Suprapubic skin (tissue), 3 donors: ENCODE measurements around the gene CLCNKA.

ENCODE experiments used
- POLR2A ChIP-seq, 2 donors: fragments of 450-650 bp; IDR thresholded peaks; one replicate each; pipeline ENCODE4 v1.6.1; 2017; ENCODE audit warnings: antibody characterized with exemption in 2 of 2, mild to moderate bottlenecking in 2 of 2, moderate library complexity in 2 of 2
- TF ChIP-seq, protein P1 (sequence below), 2 donors: fragments of 200-600 bp in 1 of 2; fragments of 450-650 bp in 1 of 2; sonication (generic) in 1 of 2; IDR thresholded peaks; one replicate each; pipeline ENCODE4 v1.5.1; 2016 to 2019; ENCODE audit warnings: antibody characterized with exemption in 2 of 2, mild to moderate bottlenecking in 1 of 2, moderate library complexity in 1 of 2

DNA sequence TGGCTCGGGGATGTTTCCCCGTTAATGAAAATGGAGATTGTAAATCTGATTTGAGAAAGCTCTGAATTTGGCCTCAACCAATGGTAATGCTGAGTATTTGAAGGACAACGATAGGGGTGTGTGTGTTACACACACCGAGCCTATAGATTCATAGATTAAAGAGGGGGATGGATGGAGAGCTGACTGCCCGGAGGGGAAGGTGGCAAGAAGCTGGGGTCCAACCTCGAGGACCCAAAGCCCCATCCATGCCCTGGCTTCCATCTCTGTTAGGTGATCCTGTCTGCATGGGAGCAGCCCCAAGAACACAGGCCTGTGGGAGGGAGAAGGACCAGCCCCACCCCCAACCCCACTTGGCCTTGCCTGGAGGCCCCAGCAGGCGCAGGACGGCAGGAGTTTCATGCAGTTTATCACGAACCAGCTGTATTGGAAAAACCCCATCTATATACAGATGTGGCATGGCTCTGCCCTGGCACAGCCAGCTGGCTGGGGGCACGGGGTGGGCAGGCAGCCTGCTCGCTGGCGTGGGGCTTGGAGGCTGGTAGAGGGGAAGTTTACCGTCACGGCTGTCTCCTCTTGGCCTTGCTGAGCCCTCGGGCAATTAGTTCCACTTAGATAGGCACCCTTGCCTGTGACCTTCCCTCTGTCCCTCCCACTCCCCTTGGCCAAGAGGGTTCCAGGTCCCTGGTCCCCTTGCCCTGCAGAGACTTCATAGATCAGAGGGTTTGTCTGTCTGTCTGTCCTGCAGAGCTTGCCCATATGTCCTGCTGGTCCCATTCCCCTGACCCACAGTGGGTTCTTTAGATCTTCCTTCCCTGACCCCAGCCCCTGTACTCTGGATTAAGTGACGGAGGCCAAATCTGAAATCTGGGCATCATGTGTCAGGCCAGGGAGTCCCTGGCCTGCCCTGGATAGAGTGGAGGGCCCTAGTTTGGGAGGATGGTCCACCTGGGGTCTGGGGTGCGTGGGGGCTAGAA lies 7.0 kb upstream of the CLCNKA start:
- TF ChIP-seq, protein P1, sequence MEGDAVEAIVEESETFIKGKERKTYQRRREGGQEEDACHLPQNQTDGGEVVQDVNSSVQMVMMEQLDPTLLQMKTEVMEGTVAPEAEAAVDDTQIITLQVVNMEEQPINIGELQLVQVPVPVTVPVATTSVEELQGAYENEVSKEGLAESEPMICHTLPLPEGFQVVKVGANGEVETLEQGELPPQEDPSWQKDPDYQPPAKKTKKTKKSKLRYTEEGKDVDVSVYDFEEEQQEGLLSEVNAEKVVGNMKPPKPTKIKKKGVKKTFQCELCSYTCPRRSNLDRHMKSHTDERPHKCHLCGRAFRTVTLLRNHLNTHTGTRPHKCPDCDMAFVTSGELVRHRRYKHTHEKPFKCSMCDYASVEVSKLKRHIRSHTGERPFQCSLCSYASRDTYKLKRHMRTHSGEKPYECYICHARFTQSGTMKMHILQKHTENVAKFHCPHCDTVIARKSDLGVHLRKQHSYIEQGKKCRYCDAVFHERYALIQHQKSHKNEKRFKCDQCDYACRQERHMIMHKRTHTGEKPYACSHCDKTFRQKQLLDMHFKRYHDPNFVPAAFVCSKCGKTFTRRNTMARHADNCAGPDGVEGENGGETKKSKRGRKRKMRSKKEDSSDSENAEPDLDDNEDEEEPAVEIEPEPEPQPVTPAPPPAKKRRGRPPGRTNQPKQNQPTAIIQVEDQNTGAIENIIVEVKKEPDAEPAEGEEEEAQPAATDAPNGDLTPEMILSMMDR (IDR thresholded peaks at IDR 0.05), result no peak
- TF ChIP-seq POLR2A (IDR thresholded peaks at IDR 0.05), result no peak
